GM23248 (cell line): ENCODE data around the gene DNAI1.
"Not testable (repeated sequence)": the region's sequence is repeated elsewhere in the genome, so short reads cannot be mapped to it uniquely, and the experiment has no call there.

Source experiments
- EZH2 ChIP-seq: fragments of 200-600 bp; sonication (generic); IDR thresholded peaks from 2 replicates; pipeline ENCODE4 v1.6.1; 2018; ENCODE audit warnings: antibody characterized with exemption, mild to moderate bottlenecking; ENCODE audit not compliant: insufficient read depth, poor library complexity, severe bottlenecking
- EZH2phosphoT487 ChIP-seq: fragments of 200-600 bp; sonication (generic); IDR thresholded peaks from 2 replicates; pipeline ENCODE4 v1.6.1; 2018; ENCODE audit warnings: antibody characterized with exemption, moderate library complexity, mild to moderate bottlenecking, low read depth; ENCODE audit not compliant: insufficient read depth

DNA sequence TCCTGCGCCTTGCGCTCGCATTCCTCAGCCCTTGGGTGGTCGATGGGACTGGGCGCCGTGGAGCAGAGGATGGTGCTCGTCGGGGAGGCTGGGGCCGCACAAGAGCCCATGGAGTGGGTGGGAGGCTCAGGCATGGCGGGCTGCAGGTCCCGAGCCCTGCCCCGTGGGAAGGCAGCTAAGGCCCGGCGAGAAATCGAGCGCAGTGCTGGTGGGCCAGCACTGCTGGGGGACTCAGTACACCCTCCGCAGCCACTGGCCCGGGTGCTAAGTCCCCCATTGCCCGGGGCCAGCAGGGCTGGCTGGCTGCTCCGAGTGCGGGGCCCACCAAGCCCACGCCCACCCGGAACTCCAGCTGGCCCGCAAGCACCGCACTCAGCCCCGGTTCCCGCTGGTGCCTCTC is 24.1 kb downstream of the DNAI1 start:
- not testable (repeated sequence) for TF ChIP-seq EZH2phosphoT487, EZH2
